ENCODE data around the gene SS18L1. TPM values are rescaled to one million over a fixed set of nuclear protein-coding genes. Genes with fewer than 3 reads are reported as not detected.

The SS18L1 gene
- total RNA-seq, 1 donor from 2014 or later, result 17.1 TPM

GRCh38 chr20:62119591-62120364, 23.8 kb upstream of the SS18L1 start:
- no peak for DNase-seq (ENCODE audit: extremely low read depth, low read depth, low spot score)

DNA sequence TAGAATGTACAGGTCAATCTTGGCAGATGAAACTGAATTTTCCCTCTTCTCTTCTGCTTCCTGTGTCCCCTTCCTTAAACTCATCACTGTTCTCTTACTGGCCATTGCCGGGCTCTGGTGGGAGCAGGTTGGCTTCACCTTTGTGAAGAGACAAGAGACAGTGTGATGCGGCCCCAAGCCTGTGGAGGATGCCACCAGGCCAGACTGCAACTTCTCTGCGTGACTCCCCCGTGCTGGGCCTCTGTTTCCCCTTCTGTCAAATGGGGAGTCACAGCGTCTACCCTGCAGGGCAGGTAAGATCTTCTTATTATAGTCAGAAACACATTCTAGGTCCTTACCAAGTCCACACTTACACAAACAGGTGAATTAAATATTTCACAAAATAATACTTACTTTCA, 23.2 kb upstream of the SS18L1 start:
- DNase-seq (ENCODE audit: extremely low read depth, low read depth, low spot score), result no peak

GRCh38 chr20:62120990-62121775, 22.4 kb upstream of the SS18L1 start:
- DNase-seq (ENCODE audit: extremely low read depth, low read depth, low spot score), result no peak

- DNase-seq (ENCODE audit: extremely low read depth, low read depth, low spot score), result no peak
Measured at GRCh38 chr20:62121776-62122653, 21.6 kb upstream of the SS18L1 start, which contains the start of gene LSM14B. Gene LSM14B (plus strand): TSS chr20:62122475. CDS start chr20:62122667, 192 bp downstream.

DNA sequence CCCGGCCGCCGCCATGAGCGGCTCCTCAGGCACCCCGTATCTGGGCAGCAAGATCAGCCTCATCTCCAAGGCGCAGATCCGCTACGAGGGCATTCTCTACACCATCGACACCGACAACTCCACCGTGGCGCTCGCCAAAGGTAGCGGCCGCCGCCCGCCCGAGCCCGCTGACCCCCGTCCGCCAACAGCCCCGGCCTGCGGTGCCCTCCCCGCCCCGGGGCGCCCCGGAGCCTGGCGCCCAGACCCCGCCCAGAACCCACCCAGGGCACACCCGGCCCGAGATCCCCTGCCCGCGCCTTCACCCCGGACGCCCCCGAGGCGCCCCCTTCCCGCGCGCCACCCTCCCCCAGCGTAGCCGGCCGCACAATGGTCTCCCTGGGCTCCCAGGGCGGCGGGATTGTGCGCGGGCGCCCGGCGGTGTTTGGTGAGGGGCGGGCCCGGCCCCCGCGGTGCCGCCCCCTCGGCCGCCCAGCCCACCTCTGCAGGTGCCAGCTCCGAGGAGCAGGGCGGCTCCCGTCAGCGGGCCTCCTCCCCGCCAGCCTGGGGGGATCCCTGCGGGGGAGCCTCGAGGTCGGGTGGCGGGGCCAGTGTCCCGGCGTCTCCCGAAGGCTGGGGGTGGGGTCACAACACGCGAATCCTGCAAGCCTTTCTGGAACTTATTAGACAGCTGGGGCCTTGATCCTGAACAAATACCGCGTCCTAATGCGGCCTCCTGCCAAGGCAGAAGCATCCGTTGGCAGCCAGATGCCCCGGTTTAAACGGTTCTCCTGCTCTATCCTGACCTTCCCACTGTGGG, 20.7 kb upstream of the SS18L1 start:
- DNase-seq (ENCODE audit: extremely low read depth, low read depth, low spot score), result no peak

GRCh38 chr20:62123450-62124118, 20.0 kb upstream of the SS18L1 start:
- DNase-seq (ENCODE audit: extremely low read depth, low read depth, low spot score), result no peak

DNA sequence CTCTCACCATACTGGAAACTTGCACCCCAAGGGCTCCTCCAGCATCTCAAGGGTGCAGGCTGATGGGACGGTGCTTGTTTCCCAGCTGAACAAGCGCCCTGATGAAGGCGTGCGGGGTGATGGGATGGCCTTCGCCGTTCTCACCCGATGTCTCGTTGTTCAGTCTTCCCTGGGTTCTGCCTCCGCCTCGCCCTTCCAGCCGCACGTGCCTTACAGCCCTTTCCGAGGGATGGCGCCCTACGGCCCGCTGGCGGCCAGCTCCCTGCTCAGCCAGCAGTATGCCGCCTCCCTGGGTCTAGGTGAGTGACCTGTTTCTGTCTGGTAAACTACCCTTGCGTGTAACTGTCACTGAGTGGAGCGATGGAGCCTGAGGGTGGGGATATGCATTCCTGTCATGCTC, 17.4 kb upstream of the SS18L1 start:
- DNase-seq (ENCODE audit: extremely low read depth, low read depth, low spot score), result no peak

DNA sequence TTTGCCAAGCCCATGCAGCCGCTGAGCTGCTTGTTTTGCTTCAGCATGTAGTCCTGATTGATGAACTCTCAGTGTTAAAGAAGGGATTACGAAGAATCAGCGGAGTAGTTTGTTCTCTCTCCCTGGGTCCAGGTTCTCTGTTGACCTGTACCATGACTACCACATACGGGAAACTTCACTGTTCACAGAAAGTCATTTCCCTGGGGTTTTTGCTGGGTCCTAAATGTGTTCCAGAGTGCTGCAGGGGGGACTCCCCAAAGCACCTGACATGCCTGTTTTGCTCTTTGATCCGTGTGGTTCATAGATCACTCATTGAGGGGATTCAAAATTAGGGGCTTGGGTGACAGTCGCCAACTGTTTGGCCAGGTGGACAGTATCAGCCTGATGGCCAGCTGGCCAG, 15.8 kb upstream of the SS18L1 start:
- no peak for DNase-seq (ENCODE audit: extremely low read depth, low read depth, low spot score)

GRCh38 chr20:62128502-62128901, 15.1 kb upstream of the SS18L1 start:
- no peak for DNase-seq (ENCODE audit: extremely low read depth, low read depth, low spot score)

- no peak for DNase-seq (ENCODE audit: extremely low read depth, low read depth, low spot score)
Measured at GRCh38 chr20:62129731-62130531, 13.6 kb upstream of the SS18L1 start.

DNA sequence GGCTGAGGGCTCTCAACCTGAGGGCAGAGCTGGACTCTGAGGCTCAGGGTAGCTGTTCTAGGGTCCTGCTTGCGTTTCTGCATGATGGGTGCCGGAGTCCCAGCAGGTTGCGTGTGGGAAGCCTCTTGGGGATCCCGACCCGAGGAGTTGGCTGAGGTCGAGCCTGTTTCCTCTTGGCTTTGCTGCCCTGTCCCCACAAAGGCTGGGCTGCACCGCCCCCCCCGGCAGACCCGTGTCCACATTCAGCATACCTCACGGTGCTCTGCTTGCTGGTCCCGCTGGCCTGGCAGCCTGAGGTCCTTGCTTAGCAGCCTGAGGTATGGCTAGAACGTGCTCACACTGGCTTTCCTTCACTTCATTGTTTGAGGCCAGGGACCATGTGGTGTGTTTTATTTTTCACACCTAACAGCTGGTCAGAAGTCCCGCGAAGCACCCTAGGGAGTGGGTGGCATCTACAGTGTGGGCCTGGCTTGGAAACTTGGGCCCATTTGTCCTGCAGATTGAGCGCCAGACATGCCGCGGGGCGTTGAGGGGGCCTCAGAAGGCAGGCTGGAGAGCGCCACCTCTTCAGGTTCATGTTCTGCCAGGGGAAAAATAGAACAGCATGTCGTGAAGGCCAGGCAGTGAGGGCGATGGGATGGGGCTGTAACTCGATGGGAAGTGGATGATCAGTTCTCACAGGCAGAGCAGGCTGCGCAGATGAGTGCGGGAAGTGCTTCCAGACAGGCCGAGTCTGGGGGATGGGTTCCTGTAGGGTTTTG, 11.8 kb upstream of the SS18L1 start:
- DNase-seq (ENCODE audit: extremely low read depth, low read depth, low spot score), result no peak

- DNase-seq (ENCODE audit: extremely low read depth, low read depth, low spot score), result no peak
Measured at GRCh38 chr20:62132421-62132820, 11.1 kb upstream of the SS18L1 start.

DNA sequence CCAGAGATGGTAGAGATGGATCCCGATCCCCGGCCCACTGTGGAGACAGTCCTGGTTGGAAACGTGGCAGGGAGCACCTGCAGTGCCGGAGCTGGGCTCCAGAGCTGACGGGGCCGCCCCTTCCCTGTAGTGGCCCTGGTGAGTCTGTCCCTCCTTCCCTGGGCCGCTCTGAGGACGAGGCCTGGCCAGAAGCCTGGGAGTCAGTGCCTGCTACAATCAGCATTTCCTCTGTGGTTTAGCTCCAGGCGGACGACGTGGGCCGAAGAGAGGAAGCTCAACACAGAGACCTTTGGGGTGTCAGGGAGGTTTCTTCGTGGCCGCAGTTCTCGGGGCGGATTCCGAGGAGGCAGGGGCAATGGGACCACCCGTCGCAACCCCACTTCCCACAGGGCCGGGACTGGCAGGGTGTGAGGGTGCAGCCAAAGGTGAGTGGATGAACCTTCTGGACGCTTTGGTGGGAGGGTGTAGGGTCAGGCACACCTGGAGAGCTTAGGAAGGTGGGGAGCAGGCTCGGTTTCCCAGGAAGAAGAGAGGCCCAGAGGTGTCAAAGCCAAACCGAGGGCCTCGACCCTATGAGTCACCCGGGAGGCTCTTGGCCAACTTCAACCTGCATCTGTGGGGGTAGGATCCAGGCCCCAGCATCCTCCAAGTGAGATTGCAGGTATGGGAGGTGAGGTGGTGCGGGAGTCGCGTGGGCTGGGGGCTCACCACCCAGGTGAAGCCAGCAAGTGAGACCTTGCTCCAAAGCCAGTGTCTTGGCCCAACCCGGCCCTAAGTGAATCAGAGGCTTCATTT, 10.3 kb upstream of the SS18L1 start:
- DNase-seq (ENCODE audit: extremely low read depth, low read depth, low spot score), result no peak

DNA sequence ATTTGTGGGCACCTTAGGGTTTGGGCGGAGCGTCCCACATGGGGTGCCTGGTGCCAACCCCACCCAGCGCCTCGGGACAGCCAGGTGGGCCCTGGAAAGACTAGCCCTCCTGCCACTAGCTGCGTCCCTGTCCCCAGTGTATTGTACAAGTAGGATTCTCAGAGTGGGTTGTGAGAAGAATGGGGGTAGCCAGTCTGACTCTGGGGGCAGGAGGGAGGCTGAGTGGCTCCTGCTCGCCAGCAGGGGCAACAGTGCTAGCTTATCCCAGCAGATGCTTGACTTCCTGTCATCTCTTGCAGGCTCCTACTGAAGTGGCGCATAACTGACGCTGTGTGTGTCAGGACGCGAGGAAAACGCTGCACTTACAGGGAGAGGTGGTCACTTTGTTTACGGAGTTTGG, 9.7 kb upstream of the SS18L1 start:
- DNase-seq (ENCODE audit: extremely low read depth, low read depth, low spot score), result no peak

DNA sequence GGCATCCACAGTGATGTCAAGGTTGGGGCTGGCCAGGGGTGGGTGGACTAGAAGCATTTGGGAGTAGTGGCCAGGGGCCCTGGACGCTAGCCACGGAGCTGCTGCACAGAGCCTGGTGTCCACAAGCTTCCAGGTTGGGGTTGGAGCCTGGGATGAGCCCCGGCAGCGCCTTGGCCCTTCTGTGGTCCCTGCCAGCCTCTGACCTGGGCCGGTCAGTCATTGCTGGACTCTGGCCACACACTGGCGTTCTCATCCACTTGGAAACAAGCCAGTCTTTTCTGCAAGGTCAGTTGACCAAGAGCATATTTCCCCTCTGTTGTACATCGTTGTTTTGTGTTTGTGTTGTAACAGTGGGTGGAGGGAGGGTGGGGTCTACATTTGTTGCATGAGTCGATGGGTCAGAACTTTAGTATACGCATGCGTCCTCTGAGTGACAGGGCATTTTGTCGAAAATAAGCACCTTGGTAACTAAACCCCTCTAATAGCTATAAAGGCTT, 8.8 kb upstream of the SS18L1 start:
- no peak for DNase-seq (ENCODE audit: extremely low read depth, low read depth, low spot score)

DNA sequence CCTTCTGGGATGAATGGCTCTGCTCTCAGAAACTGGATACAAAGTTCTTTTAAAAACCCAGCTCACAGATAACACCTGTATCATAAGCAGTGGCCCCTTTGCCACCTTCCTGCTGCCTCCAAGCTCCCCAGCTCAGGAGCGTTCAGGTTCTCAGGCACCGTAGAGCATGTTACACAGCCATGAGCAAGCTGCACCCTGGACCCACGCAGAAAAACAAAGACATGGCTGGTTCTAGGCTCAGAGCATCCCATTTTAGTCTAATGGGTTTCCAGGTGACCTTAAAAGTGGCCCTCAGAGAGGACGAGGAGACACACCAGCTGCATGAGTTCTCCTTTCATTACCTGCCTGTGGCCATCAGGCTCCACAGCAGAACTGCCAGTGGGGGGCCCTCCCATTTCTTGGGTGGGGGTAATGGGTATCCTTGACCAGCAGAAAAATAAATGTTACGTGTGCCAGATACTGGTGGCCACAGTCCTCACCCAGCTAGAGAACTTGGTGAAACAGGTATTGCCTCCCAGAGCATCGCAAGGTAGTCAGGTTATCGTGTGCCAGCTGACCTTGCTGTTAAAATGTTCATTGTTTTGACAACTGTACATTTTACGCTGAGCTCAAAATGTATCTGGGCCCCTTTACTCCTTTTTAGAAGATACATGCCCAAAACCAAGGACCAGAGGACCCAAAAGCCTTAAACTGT, 7.8 kb upstream of the SS18L1 start:
- DNase-seq (ENCODE audit: extremely low read depth, low read depth, low spot score), result no peak

Measured in glomerular endothelial cell (primary cell).